IMR-90 (cell line): Measurements from ENCODE around the gene SAT1. TPM values are rescaled to one million over a fixed set of nuclear protein-coding genes. Genes with fewer than 3 reads are reported as not detected.

ENCODE experiments used
- ATAC-seq: fragments of 200-7000 bp; cut with Tn5 transposase; 2 replicates; pipeline ENCODE4 v1.9.1; 2020; ENCODE audit warnings: low read depth, mild to moderate bottlenecking, moderate library complexity
- BruUV-seq: library from RNA; stranded (reverse); fragments of 400-500 nt; replicated peaks from 2 replicates; lab custom pipeline; 2021; lab: Mats Ljungman, UMichigan
- CTCF ChIA-PET: fragments of 300-600 bp; formaldehyde crosslinking; extraction: SDS; loops from one replicate; lab custom pipeline; 2021; ENCODE audit warnings: antibody characterized with exemption; lab: Yijun Ruan, JAX
- POLR2A ChIA-PET: fragments of 300-600 bp; sonication (Branson Sonifier 250); formaldehyde crosslinking; loops from one replicate; lab custom pipeline; 2022; ENCODE audit warnings: antibody characterized with exemption; ENCODE audit not compliant: unreplicated experiment; lab: Charles Lee
- DNase-seq: peaks from one replicate; pipeline ENCODE4 v3.0.0; 2013
- H2AFZ ChIP-seq: replicated peaks from 2 replicates; pipeline ENCODE3; 2013; ENCODE audit warnings: low read length, mild to moderate bottlenecking; ENCODE audit not compliant: poor library complexity
- H2AK5ac ChIP-seq: 2 replicates; pipeline ENCODE4 v1.6.1; 2013; ENCODE audit warnings: low read depth, low read length, inconsistent platforms
- H2AK9ac ChIP-seq: replicated peaks from 2 replicates; pipeline ENCODE3; 2013; ENCODE audit warnings: mild to moderate bottlenecking, low read depth, low read length, moderate library complexity; ENCODE audit not compliant: poor library complexity
- H2BK120ac ChIP-seq: 2 replicates; pipeline ENCODE4 v1.6.1; 2013; ENCODE audit warnings: low read depth, low read length, inconsistent platforms
- H2BK15ac ChIP-seq: 3 replicates; pipeline ENCODE4 v1.6.1; 2013; ENCODE audit warnings: low read depth, low read length, inconsistent platforms
- H2BK20ac ChIP-seq: 2 replicates; pipeline ENCODE4 v1.6.1; 2013; ENCODE audit warnings: low read depth, mild to moderate bottlenecking, inconsistent platforms, low read length, moderate library complexity
- H2BK5ac ChIP-seq: 2 replicates; pipeline ENCODE4 v1.6.1; 2013; ENCODE audit warnings: mild to moderate bottlenecking, low read depth, low read length, inconsistent platforms; ENCODE audit not compliant: poor library complexity, severe bottlenecking
- H3K14ac ChIP-seq: replicated peaks from 2 replicates; pipeline ENCODE4 v1.6.1; 2013; ENCODE audit warnings: low read depth, low read length, inconsistent platforms
- H3K18ac ChIP-seq: 2 replicates; pipeline ENCODE4 v1.6.1; 2013; ENCODE audit warnings: low read depth, low read length, control low read depth
- H3K23ac ChIP-seq: 2 replicates; pipeline ENCODE4 v1.6.1; 2013; ENCODE audit warnings: low read depth, low read length, inconsistent platforms
- H3K27ac ChIP-seq: 2 replicates; pipeline ENCODE4 v1.5.1; 2013; ENCODE audit warnings: mild to moderate bottlenecking, control low read depth, low read length; ENCODE audit not compliant: insufficient read depth
- H3K27me3 ChIP-seq: 2 replicates; pipeline ENCODE4 v1.6.1; 2013; ENCODE audit warnings: low read length; ENCODE audit not compliant: control insufficient read depth, insufficient read depth
- H3K36me3 ChIP-seq: 2 replicates; pipeline ENCODE4 v1.6.1; 2013; ENCODE audit warnings: low read length, mixed read lengths; ENCODE audit not compliant: control insufficient read depth, insufficient read depth
- H3K4ac ChIP-seq: 2 replicates; pipeline ENCODE4 v1.6.1; 2013; ENCODE audit warnings: low read depth, low read length, inconsistent platforms
- H3K4me1 ChIP-seq: 2 replicates; pipeline ENCODE4 v1.6.1; 2013; ENCODE audit warnings: low read length, mixed read lengths; ENCODE audit not compliant: control insufficient read depth, insufficient read depth
- H3K4me2 ChIP-seq: 2 replicates; pipeline ENCODE4 v1.6.1; 2013; ENCODE audit warnings: low read depth, mild to moderate bottlenecking, control low read depth, low read length, moderate library complexity
- H3K4me3 ChIP-seq: 2 replicates; pipeline ENCODE4 v1.5.1; 2013; ENCODE audit warnings: low read depth, mild to moderate bottlenecking, control low read depth, low read length, moderate library complexity; ENCODE audit not compliant: insufficient read depth
- H3K56ac ChIP-seq: 2 replicates; pipeline ENCODE4 v1.6.1; 2013; ENCODE audit warnings: low read length, inconsistent platforms; ENCODE audit not compliant: insufficient read depth; ENCODE audit errors: extremely low read depth
- H3K79me1 ChIP-seq, 2 experiments: 2 replicates each; pipeline ENCODE4 v1.6.1; 2013; ENCODE audit warnings: low read length in 2 of 2, inconsistent platforms in 1 of 2, low read depth in 1 of 2
- H3K9ac ChIP-seq: 2 replicates; pipeline ENCODE4 v1.6.1; 2013; ENCODE audit warnings: low read depth, low read length, control low read depth
- H3K9me1 ChIP-seq: 2 replicates; pipeline ENCODE4 v1.6.1; 2013; ENCODE audit warnings: low read length, inconsistent platforms; ENCODE audit not compliant: insufficient read depth
- H3K9me3 ChIP-seq: 2 replicates; pipeline ENCODE4 v1.6.1; 2013; ENCODE audit warnings: low read length; ENCODE audit not compliant: control insufficient read depth, insufficient read depth
- H4K20me1 ChIP-seq: 2 replicates; pipeline ENCODE4 v1.6.1; 2013; ENCODE audit warnings: low read length, inconsistent platforms; ENCODE audit not compliant: insufficient read depth
- H4K5ac ChIP-seq: 2 replicates; pipeline ENCODE4 v1.6.1; 2013; ENCODE audit warnings: mild to moderate bottlenecking, low read depth, low read length, control low read depth
- H4K8ac ChIP-seq, 2 experiments: 2 replicates each; pipeline ENCODE4 v1.6.1; 2013; ENCODE audit warnings: low read depth in 2 of 2, low read length in 2 of 2, control low read depth in 1 of 2, inconsistent platforms in 1 of 2
- H4K91ac ChIP-seq: 2 replicates; pipeline ENCODE4 v1.6.1; 2013; ENCODE audit warnings: low read depth, low read length, inconsistent platforms; ENCODE audit not compliant: insufficient read depth
- BHLHE40 ChIP-seq: fragments of 150-350 bp; IDR thresholded peaks from 2 replicates; pipeline ENCODE4 v1.6.1; 2016; ENCODE audit warnings: mild to moderate bottlenecking, low read depth, low read length
- CEBPB ChIP-seq: IDR thresholded peaks from 2 replicates; pipeline ENCODE4 v1.6.1; 2012; ENCODE audit warnings: low read depth, low read length, improper control_type of control experiment
- CHD1 ChIP-seq: IDR thresholded peaks from 2 replicates; pipeline ENCODE4 v1.6.1; 2012; ENCODE audit warnings: low read depth, low read length, improper control_type of control experiment
- CTCF ChIP-seq: conservative IDR thresholded peaks from 2 replicates; pipeline ENCODE4 v1.5.1; 2012; ENCODE audit warnings: mild to moderate bottlenecking, low read depth, low read length, improper control_type of control experiment
- FOS ChIP-seq: fragments of 150-350 bp; IDR thresholded peaks from 2 replicates; pipeline ENCODE4 v1.6.1; 2016; ENCODE audit warnings: low read depth, low read length
- MAFK ChIP-seq: IDR thresholded peaks from 2 replicates; pipeline ENCODE4 v1.6.1; 2012; ENCODE audit warnings: low read depth, low read length, improper control_type of control experiment
- MAZ ChIP-seq: IDR thresholded peaks from 2 replicates; pipeline ENCODE4 v1.6.1; 2012; ENCODE audit warnings: low read depth, mild to moderate bottlenecking, low read length, improper control_type of control experiment, moderate library complexity, borderline replicate concordance
- MXI1 ChIP-seq: IDR thresholded peaks from 2 replicates; pipeline ENCODE4 v1.6.1; 2012; ENCODE audit warnings: low read depth, mild to moderate bottlenecking, low read length, moderate library complexity, borderline replicate concordance
- NFE2L2 ChIP-seq: fragments of 150-350 bp; IDR thresholded peaks from 2 replicates; pipeline ENCODE4 v1.6.1; 2016; ENCODE audit warnings: low read depth, mild to moderate bottlenecking, low read length
- POLR2A ChIP-seq: IDR thresholded peaks from 2 replicates; pipeline ENCODE4 v1.6.1; 2012; ENCODE audit warnings: mild to moderate bottlenecking, low read depth, low read length
- RAD21 ChIP-seq: IDR thresholded peaks from 2 replicates; pipeline ENCODE4 v1.6.1; 2012; ENCODE audit warnings: low read length, improper control_type of control experiment
- RCOR1 ChIP-seq: IDR thresholded peaks from 2 replicates; pipeline ENCODE4 v1.6.1; 2012; ENCODE audit warnings: mild to moderate bottlenecking, low read length, improper control_type of control experiment; ENCODE audit not compliant: insufficient replicate concordance
- RFX5 ChIP-seq: IDR thresholded peaks from 2 replicates; pipeline ENCODE4 v1.8.0; 2012; ENCODE audit warnings: low read depth, mild to moderate bottlenecking, low read length, moderate library complexity
- SMC3 ChIP-seq: fragments of 150-350 bp; IDR thresholded peaks from 2 replicates; pipeline ENCODE4 v1.6.1; 2016; ENCODE audit warnings: low read depth, mild to moderate bottlenecking, antibody characterized with exemption, low read length, moderate library complexity
- USF2 ChIP-seq: fragments of 150-350 bp; IDR thresholded peaks from 2 replicates; pipeline ENCODE4 v1.6.1; 2017; ENCODE audit warnings: mild to moderate bottlenecking, antibody characterized with exemption, low read length, low read depth
- WGBS, 2 experiments: methylation state at CpG; one replicate each; pipeline versions ENCODE4 v1.1.5 to v1.1.7; 2013; ENCODE audit warnings: missing lambda C conversion rate in 2 of 2; ENCODE audit not compliant: insufficient read length in 1 of 2; ENCODE audit errors: extremely low coverage in 2 of 2; 5-methylcytosine and 5-hydroxymethylcytosine counted together
- dilution Hi-C: fragments of 300-500 bp; cut with HindIII; formaldehyde crosslinking; loops from one replicate; pipeline ENCODE4 v1.14.3; 2018; ENCODE audit warnings: low sequenced_read_pairs; ENCODE audit not compliant: unreplicated experiment
- in situ Hi-C: fragments of 300-500 bp; cut with MboI; formaldehyde crosslinking; loops from 3 replicates; pipeline ENCODE4 v1.14.3; 2019; ENCODE audit warnings: low sequenced_read_pairs, inconsistent platforms, mixed read lengths
- intact Hi-C: fragments of 100-400 bp; cut with micrococcal nuclease; formaldehyde crosslinking; loops from 2 replicates; pipeline ENCODE4 v1.10.0; 2022
- polyA plus RNA-seq, 3 experiments: library from polyadenylated mRNA; depleted of rRNA; stranded (reverse); fragments of >200 nt; gene quantifications; 2 replicates each; pipeline ENCODE4 v1.2.3, GENCODE V29; 2012; ENCODE audit warnings: low replicate concordance in 1 of 3
- total RNA-seq: library from RNA; depleted of rRNA; stranded (reverse); fragments of >200 nt; gene quantifications from 2 replicates; pipeline ENCODE4 v1.2.3, GENCODE V29; 2012
- TF ChIP-seq, protein P1 (sequence below): fragments of 150-350 bp; IDR thresholded peaks from 2 replicates; pipeline ENCODE4 v1.6.1; 2016; ENCODE audit warnings: low read depth, mild to moderate bottlenecking, low read length, moderate library complexity, borderline replicate concordance

Gene SAT1
- total and polyA plus RNA-seq, 2 of the 4 experiments (the other 2 are of a cell fraction): 55.9 to 92.8 TPM

DNA sequence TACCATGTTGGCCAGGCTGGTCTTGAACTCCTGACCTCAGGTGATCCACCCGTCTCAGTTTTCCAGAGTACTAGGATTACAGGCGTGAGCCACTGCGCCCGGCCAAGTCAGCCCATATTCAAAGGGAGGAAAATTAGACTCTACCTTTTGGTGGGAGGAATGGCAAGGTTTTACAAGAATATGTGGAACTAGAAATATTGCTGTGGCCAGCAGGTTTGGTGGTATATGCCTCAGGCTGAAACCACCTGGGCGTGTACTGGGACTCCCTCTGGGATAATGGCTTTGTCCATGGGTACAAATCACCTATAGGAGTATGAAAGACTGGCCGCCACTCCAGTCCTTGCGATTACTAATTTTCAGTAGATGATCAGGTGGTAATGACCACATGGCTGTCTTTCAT, 32.4 kb downstream of the SAT1 start:
- ChIA-PET CTCF (no interaction called here), POLR2A (no interaction called here)
- Histone ChIP-seq H2AK9ac (peak overlapping the region; percentile 37), H3K27ac (no peak overlapping the region), H4K20me1 (no peaks in the 10 kb centered on the region), H3K79me1 (no peaks in the 10 kb centered on the region), H3K23ac (no peak overlapping the region), H4K8ac (no peak overlapping the region), H3K9ac (no peak overlapping the region), H3K27me3 (no peaks in the 10 kb centered on the region; the same call in none of the 2 replicates), H3K36me3 (no peaks in the 10 kb centered on the region), H4K5ac (no peak overlapping the region), H3K9me3 (peaks cover 2% of the 10 kb centered on the region), H2BK20ac (no peak overlapping the region), H3K14ac (no peak overlapping the region), H3K9me1 (no peaks in the 10 kb centered on the region), H3K18ac (no peak overlapping the region), H4K91ac (no peak overlapping the region), H3K56ac (no peak overlapping the region), H2BK120ac (no peak overlapping the region), H3K4me2 (no peak overlapping the region), H2AFZ (no peak overlapping the region), H2AK5ac (no peak overlapping the region), H3K4ac (no peak overlapping the region), H3K4me3 (no peak overlapping the region), H2BK15ac (no peak overlapping the region), H3K4me1 (no peaks in the 10 kb centered on the region), H2BK5ac (no peak overlapping the region)
- WGBS, 2 experiments: 100% methylated on average over 2 of the region's 7 CpGs; no CpG with 5 or more reads in 1 of the 2 experiments
- intact Hi-C loops (no loop called here), dilution Hi-C loops (no loop called here), in situ Hi-C loops (no loop called here)
- TF ChIP-seq USF2 (no peak), RAD21 (no peak), CEBPB (no peak), FOS (no peak), SMC3 (no peak), CHD1 (no peak), NFE2L2 (no peak), RCOR1 (no peak), MAFK (no peak), POLR2A (no peak), MXI1 (no peak), RFX5 (no peak), CTCF (no peak), BHLHE40 (no peak), MAZ (no peak)
- TF ChIP-seq, protein P1, sequence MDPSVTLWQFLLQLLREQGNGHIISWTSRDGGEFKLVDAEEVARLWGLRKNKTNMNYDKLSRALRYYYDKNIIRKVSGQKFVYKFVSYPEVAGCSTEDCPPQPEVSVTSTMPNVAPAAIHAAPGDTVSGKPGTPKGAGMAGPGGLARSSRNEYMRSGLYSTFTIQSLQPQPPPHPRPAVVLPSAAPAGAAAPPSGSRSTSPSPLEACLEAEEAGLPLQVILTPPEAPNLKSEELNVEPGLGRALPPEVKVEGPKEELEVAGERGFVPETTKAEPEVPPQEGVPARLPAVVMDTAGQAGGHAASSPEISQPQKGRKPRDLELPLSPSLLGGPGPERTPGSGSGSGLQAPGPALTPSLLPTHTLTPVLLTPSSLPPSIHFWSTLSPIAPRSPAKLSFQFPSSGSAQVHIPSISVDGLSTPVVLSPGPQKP: no peak
- ATAC-seq (no peak), DNase-seq (no peak)
- BruUV-seq: no TSS peak
